HCT116 (cell line): Measurements from ENCODE around the gene CES4A.

Experiments
- CEBPB ChIP-seq: IDR thresholded peaks from 2 replicates; pipeline ENCODE4 v1.6.1; 2012; ENCODE audit warnings: low read depth
- CTCF ChIP-seq, 3 experiments: fragments of 200-600 bp in 1 of 3; sonication (generic) in 1 of 3; IDR thresholded peaks in 2 of 3; conservative IDR thresholded peaks in 1 of 3; 2 replicates each; pipeline ENCODE4 v1.5.1; 2012 to 2017; ENCODE audit warnings: low read depth in 2 of 3, low read length in 2 of 3, antibody characterized with exemption in 1 of 3, borderline replicate concordance in 1 of 3, control low read depth in 1 of 3, mild to moderate bottlenecking in 1 of 3, mixed read lengths in 1 of 3, mixed run types in 1 of 3, moderate library complexity in 1 of 3; ENCODE audit not compliant: insufficient read depth in 1 of 3
- EZH2 ChIP-seq: fragments of 200-600 bp; sonication (generic); IDR thresholded peaks from 2 replicates; pipeline ENCODE4 v1.6.1; 2017; ENCODE audit warnings: antibody characterized with exemption, mixed run types
- POLR2A ChIP-seq: IDR thresholded peaks from 2 replicates; pipeline ENCODE4 v1.7.0; 2011; ENCODE audit warnings: borderline replicate concordance; ENCODE audit not compliant: insufficient read depth, insufficient read length; ENCODE audit errors: extremely low read depth
- REST ChIP-seq: IDR thresholded peaks from 2 replicates; pipeline ENCODE4 v1.6.1; 2012; ENCODE audit warnings: low read depth
- SIN3A ChIP-seq: IDR thresholded peaks from 2 replicates; pipeline ENCODE4 v1.6.1; 2012; ENCODE audit warnings: low read depth
- YY1 ChIP-seq: IDR thresholded peaks from 2 replicates; pipeline ENCODE4 v1.6.1; 2011; ENCODE audit warnings: low read length, low read depth, moderate library complexity, mild to moderate bottlenecking; ENCODE audit not compliant: insufficient replicate concordance; ENCODE audit errors: extremely low read depth
- ZNF274 ChIP-seq: fragments of 200-500 bp; sonication (Bioruptor generic); IDR thresholded peaks from 2 replicates; pipeline ENCODE4 v1.6.1; 2014; ENCODE audit warnings: mild to moderate bottlenecking, low read depth, low read length, inconsistent platforms

- no peak for TF ChIP-seq POLR2A
- TF ChIP-seq CTCF (IDR thresholded peaks at IDR 0.05 in 2 of 3, conservative IDR thresholded peaks at IDR 0.05 in 1 of 3; ENCODE audit: borderline replicate concordance in 1 of 3, insufficient read depth in 1 of 3, low read depth in 2 of 3, low read length in 2 of 3) = no peak
- TF ChIP-seq EZH2 = no peak
- no peak for TF ChIP-seq CEBPB
- no peak for TF ChIP-seq SIN3A
- no peak for TF ChIP-seq REST
- no peak for TF ChIP-seq YY1
- TF ChIP-seq ZNF274 = no peak
Measured at GRCh38 chr16:67013233-67013822, 24.9 kb downstream of the CES4A start.
